ENCODE data around the gene BTBD17. TPM values are rescaled to one million over a fixed set of nuclear protein-coding genes. Genes with fewer than 3 reads are reported as not detected.

Gene BTBD17
- total and polyA plus RNA-seq, 4 donors: not detected

DNA sequence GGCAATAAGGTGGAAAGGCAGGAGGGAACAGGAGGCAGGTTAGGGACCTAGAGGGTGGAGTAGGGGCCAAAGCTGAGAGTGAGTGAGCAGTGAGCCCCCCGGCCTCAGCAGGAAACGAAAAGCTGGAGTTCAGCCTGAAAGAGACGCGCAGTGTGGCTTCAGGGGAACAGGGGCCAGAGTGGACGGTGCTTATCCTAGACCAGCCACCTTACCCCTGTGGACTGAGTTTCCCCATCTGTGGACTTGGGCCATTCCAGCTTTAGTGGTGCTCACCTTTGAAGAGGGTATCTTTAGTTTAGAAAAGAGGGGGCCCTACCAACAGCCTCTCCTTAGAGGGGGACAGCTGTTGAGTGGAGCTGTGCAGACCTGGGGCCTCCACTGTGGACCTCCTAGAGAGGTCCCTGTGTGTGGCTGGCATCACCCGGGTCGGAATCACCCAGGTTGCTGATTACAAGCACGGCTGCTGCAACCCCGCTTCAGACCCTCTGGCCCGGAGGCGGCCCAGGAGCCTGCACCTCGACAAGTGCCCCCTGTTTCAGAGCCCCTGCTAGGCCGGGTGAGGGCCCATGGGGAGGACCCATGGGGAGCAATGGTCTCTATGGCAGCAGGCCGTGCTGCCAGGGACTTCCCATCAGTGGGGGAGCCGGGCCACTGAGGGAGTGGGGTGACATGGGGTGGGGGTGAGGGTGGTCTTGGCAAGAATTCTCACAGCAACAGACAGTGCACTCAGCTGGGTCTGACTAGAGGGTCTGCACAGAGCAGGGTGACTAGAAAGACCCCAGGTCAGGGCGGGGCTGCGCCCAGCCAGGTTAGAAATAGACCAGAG is 8.2 kb upstream of the BTBD17 start:
- no peak for ATAC-seq (ENCODE audit: low FRiP score)
- intact Hi-C loops (cut with DNase I): loop anchor here (2.0 to 10.0 kb wide), 4 partner anchors 122 to 165 kb away; partner anchors contain the start of genes RPL38 (in 1 of the 2) and TTYH2 (in 1 of the 2)
- no peaks in the 10 kb centered on the region for H3K9me3 ChIP-seq (ENCODE audit: control insufficient read depth, low read length)
- no peaks in the 10 kb centered on the region for H3K4me1 ChIP-seq (ENCODE audit: control insufficient read depth in 1 of 2, insufficient read depth in 2 of 2, low read length in 2 of 2)
- no peak overlapping the region for H3K27ac ChIP-seq (ENCODE audit: low read depth in 1 of 2, low read length in 2 of 2)
- no peaks in the 10 kb centered on the region for H3K36me3 ChIP-seq (ENCODE audit: control insufficient read depth in 1 of 2, insufficient read depth in 2 of 2, low read length in 1 of 2)
- 89 to 93% methylated on average over 15 to 17 of the region's 17 CpGs for WGBS, 2 donors
- H3K4me3 ChIP-seq (ENCODE audit: low read length in 2 of 2): no peak overlapping the region
- DNase-seq: no peak
- H3K27me3 ChIP-seq (ENCODE audit: control insufficient read depth in 1 of 2, insufficient read depth in 2 of 2, low read length in 1 of 2): no peaks in the 10 kb centered on the region

DNA sequence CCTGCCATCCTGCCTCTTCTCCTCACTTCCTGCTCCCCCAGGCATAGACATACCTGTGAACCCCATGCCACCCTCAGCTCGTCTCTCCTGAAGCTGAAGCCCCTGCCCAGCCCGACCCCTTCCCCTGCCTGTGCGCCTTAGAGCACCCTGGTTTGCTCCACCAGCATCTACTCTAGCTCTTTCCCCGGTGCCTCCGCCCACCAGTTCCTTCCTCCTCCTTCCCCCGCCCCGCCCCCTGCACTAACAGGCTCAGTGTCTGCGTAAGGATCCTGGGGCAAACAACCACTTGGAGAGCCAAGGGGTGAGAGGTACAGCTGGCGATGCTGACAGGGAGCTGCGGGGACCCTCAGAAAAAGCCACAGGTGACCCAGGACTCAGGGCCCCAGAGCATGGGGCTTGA is 7.6 kb upstream of the BTBD17 start:
- peak in 1 of 2 donors; percentile 83 for DNase-seq
- WGBS, 2 donors: 50 to 52% methylated on average over 10 of the region's 10 CpGs
- ATAC-seq (ENCODE audit: low FRiP score): no peak

DNA sequence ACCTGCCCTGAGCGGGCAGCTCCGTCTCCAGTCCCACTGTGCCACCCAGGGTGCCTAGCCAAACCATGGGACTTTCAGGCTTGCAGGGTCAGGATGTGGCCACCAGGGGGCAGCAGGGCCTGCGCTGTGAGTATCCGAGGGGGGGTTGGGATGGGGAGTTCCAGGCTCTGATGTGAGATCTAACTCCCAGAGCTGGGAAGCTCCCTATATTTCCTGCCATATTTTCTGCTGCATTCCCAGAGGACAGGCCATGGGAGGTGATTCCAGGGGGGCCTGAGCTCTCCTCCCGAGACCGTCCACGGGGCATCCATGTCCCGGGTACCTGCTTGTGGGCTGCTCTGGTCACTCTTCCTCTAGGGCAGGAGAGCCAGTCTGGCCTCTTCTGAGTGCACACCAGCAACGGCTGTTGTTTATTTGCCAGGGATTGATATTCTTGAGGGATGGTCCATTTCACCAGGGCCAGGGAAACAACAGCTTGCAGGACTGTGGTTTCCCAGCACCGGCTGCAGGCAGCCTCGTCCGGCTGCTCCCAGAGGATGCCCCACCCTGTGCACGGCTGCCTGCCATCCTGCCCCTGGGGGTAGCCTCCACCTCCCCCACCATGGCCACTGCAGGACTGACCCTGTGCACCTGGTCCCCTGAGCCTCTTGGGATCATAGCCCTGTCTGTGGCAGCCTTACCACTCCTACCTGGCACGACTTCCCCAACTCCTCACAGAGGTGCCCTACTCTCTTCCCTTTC is 6.8 kb upstream of the BTBD17 start:
- Histone ChIP-seq H3K27me3 (ENCODE audit: control insufficient read depth in 1 of 2, insufficient read depth in 2 of 2, low read length in 1 of 2) (no peaks in the 10 kb centered on the region), H3K4me1 (ENCODE audit: control insufficient read depth in 1 of 2, insufficient read depth in 2 of 2, low read length in 2 of 2) (no peaks in the 10 kb centered on the region), H3K9me3 (ENCODE audit: control insufficient read depth, low read length) (no peaks in the 10 kb centered on the region), H3K27ac (ENCODE audit: low read depth in 1 of 2, low read length in 2 of 2) (no peak overlapping the region), H3K36me3 (ENCODE audit: control insufficient read depth in 1 of 2, insufficient read depth in 2 of 2, low read length in 1 of 2) (no peaks in the 10 kb centered on the region), H3K4me3 (ENCODE audit: low read length in 2 of 2) (no peak overlapping the region)
- WGBS, 2 donors: 24 to 26% methylated on average over 13 to 14 of the region's 14 CpGs
- peak; percentile 81 for ATAC-seq (ENCODE audit: low FRiP score)
- DNase-seq: peak; percentile 81 to 92
- intact Hi-C loops (cut with DNase I): loop anchor here (2.0 to 10.0 kb wide), 4 partner anchors 124 to 164 kb away; partner anchors contain the start of genes RPL38 (in 1 of the 2) and TTYH2 (in 1 of the 2)

More for the DNA sequence above, 7.6 kb upstream of the BTBD17 start:
- H3K27ac ChIP-seq (ENCODE audit: low read depth in 1 of 2, low read length in 2 of 2): no peak overlapping the region
- no peaks in the 10 kb centered on the region for H3K9me3 ChIP-seq (ENCODE audit: control insufficient read depth, low read length)
- H3K4me1 ChIP-seq (ENCODE audit: control insufficient read depth in 1 of 2, insufficient read depth in 2 of 2, low read length in 2 of 2): no peaks in the 10 kb centered on the region
- intact Hi-C loops (cut with DNase I): loop anchor here (2.0 to 10.0 kb wide), 4 partner anchors 123 to 164 kb away; partner anchors contain the start of genes RPL38 (in 1 of the 2) and TTYH2 (in 1 of the 2)
- H3K27me3 ChIP-seq (ENCODE audit: control insufficient read depth in 1 of 2, insufficient read depth in 2 of 2, low read length in 1 of 2): no peaks in the 10 kb centered on the region
- H3K36me3 ChIP-seq (ENCODE audit: control insufficient read depth in 1 of 2, insufficient read depth in 2 of 2, low read length in 1 of 2): no peaks in the 10 kb centered on the region
- H3K4me3 ChIP-seq (ENCODE audit: low read length in 2 of 2): no peak overlapping the region

DNA sequence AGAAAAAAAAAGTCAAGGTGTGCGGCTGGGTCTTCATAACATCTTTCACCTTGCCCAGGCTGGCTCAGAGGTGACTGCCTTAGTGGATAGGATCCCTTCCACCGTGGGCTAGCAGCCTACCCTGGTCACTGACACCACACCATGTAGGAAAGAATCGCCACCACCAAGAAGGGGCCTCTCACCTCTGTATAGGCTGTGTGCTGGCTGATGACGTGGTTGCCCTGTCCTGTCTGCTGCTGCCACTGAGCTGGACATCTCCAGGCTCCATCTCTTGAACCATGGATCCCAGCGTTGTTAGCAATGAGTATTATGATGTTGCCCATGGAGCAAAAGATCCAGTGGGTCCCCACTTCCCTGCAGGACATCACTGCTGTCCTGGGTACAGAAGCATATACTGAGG is 5.5 kb upstream of the BTBD17 start, which contains the start of gene GPR142:
TSS of gene GPR142 (plus strand) at position 301 of the 400 bp plus-strand sequence. CDS start 2,035 bp downstream, outside the sequence.
- 85 to 88% methylated on average over 5 of the region's 5 CpGs for WGBS, 2 donors
- Histone ChIP-seq H3K4me1 (ENCODE audit: control insufficient read depth in 1 of 2, insufficient read depth in 2 of 2, low read length in 2 of 2) (no peaks in the 10 kb centered on the region), H3K9me3 (ENCODE audit: control insufficient read depth, low read length) (no peaks in the 10 kb centered on the region), H3K36me3 (ENCODE audit: control insufficient read depth in 1 of 2, insufficient read depth in 2 of 2, low read length in 1 of 2) (no peaks in the 10 kb centered on the region), H3K27me3 (ENCODE audit: control insufficient read depth in 1 of 2, insufficient read depth in 2 of 2, low read length in 1 of 2) (no peaks in the 10 kb centered on the region), H3K4me3 (ENCODE audit: low read length in 2 of 2) (no peak within 1 kb of the TSS), H3K27ac (ENCODE audit: low read depth in 1 of 2, low read length in 2 of 2) (no peak within 1 kb of the TSS)
- ATAC-seq (ENCODE audit: low FRiP score) (no peak), DNase-seq (no peak)
- intact Hi-C loops (cut with DNase I): loop anchor here (5.0 to 10.0 kb wide), 3 partner anchors 125 to 162 kb away; partner anchors contain the start of genes RPL38 (in 1 of the 2) and TTYH2 (in 1 of the 2)

DNA sequence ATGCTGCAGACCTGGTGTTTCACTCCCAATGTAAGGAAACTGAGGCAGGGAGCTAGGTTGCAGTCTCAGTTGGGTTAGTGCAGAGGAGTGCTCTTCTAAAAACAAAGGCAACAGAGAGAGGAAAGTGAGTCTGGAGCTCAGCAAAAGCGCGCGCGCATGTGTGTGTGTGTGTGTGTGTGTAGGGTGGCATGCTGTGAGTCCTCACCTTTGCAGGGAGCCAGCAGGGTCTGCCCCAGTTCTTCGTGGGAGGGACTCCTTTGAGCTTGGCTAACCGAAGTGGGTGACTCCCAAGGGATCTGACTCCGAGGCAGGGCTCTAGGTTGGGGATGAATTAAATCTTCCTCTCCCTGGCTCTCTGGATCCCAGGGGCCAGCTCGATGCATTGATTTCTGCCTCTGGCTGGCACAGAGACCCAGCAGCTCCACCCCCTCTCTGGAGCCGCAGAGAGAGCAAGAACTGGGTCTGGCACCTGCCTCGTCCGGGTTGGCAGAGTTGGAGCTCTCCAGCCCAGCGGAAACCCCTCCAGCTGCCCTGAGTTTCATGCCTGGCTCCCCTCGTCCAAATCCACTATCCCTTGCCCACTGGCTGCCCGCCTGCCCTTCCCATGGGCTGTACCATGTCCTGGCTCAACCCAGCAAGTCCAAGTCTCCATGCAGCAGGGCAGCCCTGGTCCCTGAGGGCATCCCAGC is 1.3 kb upstream of the BTBD17 start:
- intact Hi-C loops (cut with DNase I): loop anchor here in 1 of 2 donors (10.0 kb wide), 1 partner anchor 158 kb away; the partner anchor contains the start of gene RPL38
- no peak for ATAC-seq (ENCODE audit: low FRiP score)
- no peak overlapping the region for H3K4me3 ChIP-seq (ENCODE audit: low read length in 2 of 2)
- no peaks in the 10 kb centered on the region for H3K4me1 ChIP-seq (ENCODE audit: control insufficient read depth in 1 of 2, insufficient read depth in 2 of 2, low read length in 2 of 2)
- no peak for DNase-seq
- H3K27ac ChIP-seq (ENCODE audit: low read depth in 1 of 2, low read length in 2 of 2): no peak overlapping the region
- no peaks in the 10 kb centered on the region for H3K27me3 ChIP-seq (ENCODE audit: control insufficient read depth in 1 of 2, insufficient read depth in 2 of 2, low read length in 1 of 2)
- 11 to 17% methylated on average over 14 of the region's 14 CpGs for whole genome bisulfite sequencing, 2 donors
- no peaks in the 10 kb centered on the region for H3K9me3 ChIP-seq (ENCODE audit: control insufficient read depth, low read length)
- H3K36me3 ChIP-seq (ENCODE audit: control insufficient read depth in 1 of 2, insufficient read depth in 2 of 2, low read length in 1 of 2): no peaks in the 10 kb centered on the region

DNA sequence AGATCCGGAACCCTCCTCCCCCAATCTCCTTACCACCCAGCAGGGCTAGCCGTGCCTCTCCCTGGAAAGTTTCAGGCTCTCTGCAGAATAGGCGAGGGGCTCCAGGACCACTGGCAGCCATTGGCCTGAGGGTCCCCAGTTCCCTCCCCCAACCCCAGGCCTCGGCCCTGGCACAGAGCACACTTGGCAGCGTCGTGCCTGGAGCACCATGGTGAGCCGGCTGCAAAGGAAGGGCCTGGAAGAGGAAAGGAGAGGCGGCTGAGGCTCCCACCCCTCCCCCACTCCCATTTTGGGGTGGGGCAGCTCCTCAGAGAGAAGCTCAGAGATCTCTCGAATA is 369 bp upstream of the BTBD17 start:
- no peaks in the 10 kb centered on the region for H3K36me3 ChIP-seq (ENCODE audit: control insufficient read depth in 1 of 2, insufficient read depth in 2 of 2, low read length in 1 of 2)
- ATAC-seq (ENCODE audit: low FRiP score): no peak
- no peak overlapping the region for H3K4me3 ChIP-seq (ENCODE audit: low read length in 2 of 2)
- H3K9me3 ChIP-seq (ENCODE audit: control insufficient read depth, low read length): no peaks in the 10 kb centered on the region
- no peaks in the 10 kb centered on the region for H3K27me3 ChIP-seq (ENCODE audit: control insufficient read depth in 1 of 2, insufficient read depth in 2 of 2, low read length in 1 of 2)
- intact Hi-C loops (cut with DNase I): loop anchor here in 1 of 2 donors (10.0 kb wide), 1 partner anchor 157 kb away; the partner anchor contains the start of gene RPL38
- DNase-seq: no peak
- no peak overlapping the region for H3K27ac ChIP-seq (ENCODE audit: low read depth in 1 of 2, low read length in 2 of 2)
- WGBS, 2 donors: 13 to 15% methylated on average over 9 of the region's 9 CpGs
- H3K4me1 ChIP-seq (ENCODE audit: control insufficient read depth in 1 of 2, insufficient read depth in 2 of 2, low read length in 2 of 2): no peaks in the 10 kb centered on the region

DNA sequence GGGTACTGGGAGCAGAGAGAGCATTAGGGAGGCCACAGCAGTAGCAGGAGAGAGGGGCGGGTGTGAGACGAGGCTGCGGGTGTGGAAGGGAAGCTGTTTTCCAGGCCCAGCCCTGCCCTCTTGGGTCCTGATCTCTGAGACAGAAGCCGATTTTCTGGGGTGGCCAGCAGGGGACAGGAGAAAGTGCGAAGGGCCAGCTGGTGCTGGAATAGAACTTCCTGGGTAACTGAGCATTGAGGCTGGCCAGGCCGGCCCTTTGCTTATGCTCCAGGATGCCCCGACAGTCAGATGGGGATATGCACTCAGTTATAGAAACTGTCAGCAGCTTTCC is 804 bp downstream of the BTBD17 start:
- H3K27ac ChIP-seq (ENCODE audit: low read depth in 1 of 2, low read length in 2 of 2): no peak overlapping the region
- no peaks in the 10 kb centered on the region for H3K27me3 ChIP-seq (ENCODE audit: control insufficient read depth in 1 of 2, insufficient read depth in 2 of 2, low read length in 1 of 2)
- H3K36me3 ChIP-seq (ENCODE audit: control insufficient read depth in 1 of 2, insufficient read depth in 2 of 2, low read length in 1 of 2): no peaks in the 10 kb centered on the region
- intact Hi-C loops (cut with DNase I): loop anchor here in 1 of 2 donors (10.0 kb wide), 1 partner anchor 156 kb away; the partner anchor contains the start of gene RPL38
- H3K4me3 ChIP-seq (ENCODE audit: low read length in 2 of 2): no peak overlapping the region
- no peak for ATAC-seq (ENCODE audit: low FRiP score)
- DNase-seq: no peak
- no peaks in the 10 kb centered on the region for H3K4me1 ChIP-seq (ENCODE audit: control insufficient read depth in 1 of 2, insufficient read depth in 2 of 2, low read length in 2 of 2)
- WGBS, 2 donors: 65 to 66% methylated on average over 7 of the region's 7 CpGs
- no peaks in the 10 kb centered on the region for H3K9me3 ChIP-seq (ENCODE audit: control insufficient read depth, low read length)

DNA sequence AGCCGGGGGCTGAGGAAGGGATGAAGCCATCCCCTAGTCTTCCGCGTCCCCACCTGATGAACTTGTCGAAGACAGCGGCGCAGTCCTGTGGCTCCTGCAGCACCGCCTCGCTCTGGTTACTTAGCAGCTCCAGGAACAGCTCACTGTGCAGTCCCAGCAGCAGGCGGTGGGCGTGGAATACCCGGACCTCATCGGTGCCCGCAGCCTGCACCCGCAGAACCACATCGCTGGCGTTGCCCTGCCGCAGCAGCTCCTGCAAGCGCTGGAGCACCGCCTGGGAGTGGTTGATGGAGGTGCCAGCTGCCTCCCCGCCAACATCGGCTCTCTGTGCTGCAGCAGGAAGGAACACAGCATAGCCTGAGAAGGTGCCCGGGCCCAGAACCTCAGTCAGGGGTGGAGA is 1.8 kb downstream of the BTBD17 start:
- ATAC-seq (ENCODE audit: low FRiP score): no peak
- H3K9me3 ChIP-seq (ENCODE audit: control insufficient read depth, low read length): no peaks in the 10 kb centered on the region
- no peak overlapping the region for H3K27ac ChIP-seq (ENCODE audit: low read depth in 1 of 2, low read length in 2 of 2)
- no peaks in the 10 kb centered on the region for H3K4me1 ChIP-seq (ENCODE audit: control insufficient read depth in 1 of 2, insufficient read depth in 2 of 2, low read length in 2 of 2)
- intact Hi-C loops (cut with DNase I): loop anchor here in 1 of 2 donors (10.0 kb wide), 1 partner anchor 155 kb away; the partner anchor contains the start of gene RPL38
- no peaks in the 10 kb centered on the region for H3K27me3 ChIP-seq (ENCODE audit: control insufficient read depth in 1 of 2, insufficient read depth in 2 of 2, low read length in 1 of 2)
- no peaks in the 10 kb centered on the region for H3K36me3 ChIP-seq (ENCODE audit: control insufficient read depth in 1 of 2, insufficient read depth in 2 of 2, low read length in 1 of 2)
- DNase-seq: no peak
- H3K4me3 ChIP-seq (ENCODE audit: low read length in 2 of 2): no peak overlapping the region
- 93 to 94% methylated on average over 22 of the region's 22 CpGs for WGBS, 2 donors
